H1 (cell line): ENCODE data around the gene VWCE. TPM values are rescaled to one million over a fixed set of nuclear protein-coding genes. Genes with fewer than 3 reads are reported as not detected.

ENCODE experiments used
- CTCF ChIA-PET: fragments of 300-600 bp; sonication (Branson Sonifier 250); formaldehyde crosslinking; loops from one replicate; lab custom pipeline; 2021; ENCODE audit not compliant: partially characterized antibody; lab: Charles Lee
- POLR2A ChIA-PET: fragments of 300-600 bp; sonication (Branson Sonifier 250); formaldehyde crosslinking; loops from one replicate; lab custom pipeline; 2021; ENCODE audit warnings: inconsistent platforms; ENCODE audit not compliant: partially characterized antibody; lab: Charles Lee
- DNase-seq, 2 experiments: peaks; one replicate each; pipeline versions ENCODE4 v3.0.0 to v3.0.0-alpha.2; 2010 to 2022; ENCODE audit warnings: low spot score in 2 of 2, low read depth in 1 of 2, mixed read lengths in 1 of 2
- FAIRE-seq: peaks from 2 replicates; lab custom pipeline; 2011; peaks lifted over from hg19 to GRCh38; lab: Jason Lieb, UNC
- H2AFZ ChIP-seq: 2 replicates; pipeline ENCODE4 v1.8.1; 2012; ENCODE audit warnings: low read length, inconsistent platforms
- H2AK5ac ChIP-seq: 2 replicates; pipeline ENCODE4 v1.6.1; 2013; ENCODE audit warnings: low read depth, low read length
- H2BK120ac ChIP-seq: replicated peaks from 2 replicates; pipeline ENCODE3; 2013; ENCODE audit warnings: low read depth, low read length, inconsistent platforms
- H2BK12ac ChIP-seq: 2 replicates; pipeline ENCODE4 v1.6.1; 2013; ENCODE audit warnings: low read depth, low read length
- H2BK15ac ChIP-seq: 2 replicates; pipeline ENCODE4 v1.6.1; 2013; ENCODE audit warnings: low read length
- H2BK20ac ChIP-seq: 2 replicates; pipeline ENCODE4 v1.6.1; 2013; ENCODE audit warnings: low read length
- H2BK5ac ChIP-seq: 2 replicates; pipeline ENCODE4 v1.6.1; 2013; ENCODE audit warnings: low read depth, low read length
- H3K14ac ChIP-seq: 2 replicates; pipeline ENCODE4 v1.6.1; 2013; ENCODE audit warnings: inconsistent platforms; ENCODE audit not compliant: insufficient read length
- H3K18ac ChIP-seq: 2 replicates; pipeline ENCODE4 v1.6.1; 2013; ENCODE audit warnings: low read length; ENCODE audit errors: extremely low read depth
- H3K23ac ChIP-seq: 2 replicates; pipeline ENCODE4 v1.6.1; 2013; ENCODE audit warnings: inconsistent platforms; ENCODE audit not compliant: insufficient read length
- H3K23me2 ChIP-seq: 2 replicates; pipeline ENCODE4 v1.6.1; 2013; ENCODE audit warnings: low read depth, low read length
- H3K27ac ChIP-seq: 2 replicates; pipeline ENCODE4 v1.6.1; 2011; ENCODE audit warnings: low read depth, low read length, inconsistent platforms
- H3K27me3 ChIP-seq, 4 experiments: replicated peaks in 1 of 4; 1 replicate in 1 of 4; 2 replicates in 3 of 4; pipeline versions ENCODE4 v1.6.1 to v1.8.1; 2011 to 2013; ENCODE audit warnings: low read length in 3 of 4, mild to moderate bottlenecking in 3 of 4, inconsistent platforms in 2 of 4, mixed read lengths in 2 of 4, moderate library complexity in 1 of 4; ENCODE audit not compliant: control insufficient read depth in 3 of 4, insufficient read depth in 3 of 4; ENCODE audit errors: extremely low read depth in 1 of 4
- H3K36me3 ChIP-seq, 4 experiments: 2 replicates each; pipeline versions ENCODE4 v1.6.1 to v1.8.1; 2011 to 2013; ENCODE audit warnings: mild to moderate bottlenecking in 4 of 4, low read length in 3 of 4, moderate library complexity in 2 of 4, control low read depth in 1 of 4, inconsistent platforms in 1 of 4; ENCODE audit not compliant: insufficient read depth in 4 of 4, control insufficient read depth in 2 of 4
- H3K4ac ChIP-seq: replicated peaks from 2 replicates; pipeline ENCODE3; 2013; ENCODE audit warnings: low read length, low read depth, mixed read lengths, inconsistent platforms; ENCODE audit not compliant: insufficient read length
- H3K4me1 ChIP-seq, 4 experiments: replicated peaks in 1 of 4; 1 replicate in 1 of 4; 2 replicates in 3 of 4; pipeline versions ENCODE4 v1.6.1 to v1.8.1; 2011 to 2013; ENCODE audit warnings: low read length in 3 of 4, inconsistent platforms in 2 of 4, mixed read lengths in 1 of 4; ENCODE audit not compliant: insufficient read depth in 4 of 4, control insufficient read depth in 3 of 4
- H3K4me2 ChIP-seq, 2 experiments: 2 replicates each; pipeline versions ENCODE4 v1.6.1 to v1.8.1; 2011 to 2013; ENCODE audit warnings: low read depth in 2 of 2, low read length in 2 of 2, control low read depth in 1 of 2, inconsistent platforms in 1 of 2, mild to moderate bottlenecking in 1 of 2; ENCODE audit not compliant: insufficient read depth in 1 of 2
- H3K4me3 ChIP-seq, 4 experiments: fragments of 200-600, 300-600 bp in 1 of 4; sonication (generic), shearing (Covaris generic), sonication (Bioruptor Twin) in 1 of 4; 2 replicates each; pipeline versions ENCODE4 v1.5.1 to v1.8.1; 2011 to 2016; ENCODE audit warnings: low read length in 4 of 4, low read depth in 3 of 4, control low read depth in 2 of 4, inconsistent platforms in 2 of 4, mild to moderate bottlenecking in 2 of 4, mixed read lengths in 1 of 4, moderate library complexity in 1 of 4; ENCODE audit not compliant: insufficient read depth in 2 of 4; ENCODE audit errors: extremely low read depth in 1 of 4
- H3K56ac ChIP-seq: replicated peaks from 2 replicates; pipeline ENCODE3; 2013; ENCODE audit warnings: low read depth, mild to moderate bottlenecking, mixed read lengths, low read length, inconsistent platforms; ENCODE audit not compliant: insufficient read length
- H3K79me1 ChIP-seq: 2 replicates; pipeline ENCODE4 v1.6.1; 2013; ENCODE audit warnings: low read depth, low read length, control low read depth
- H3K79me2 ChIP-seq, 2 experiments: 2 replicates each; pipeline versions ENCODE4 v1.6.1 to v1.8.1; 2012 to 2013; ENCODE audit warnings: low read length in 2 of 2, mild to moderate bottlenecking in 2 of 2, inconsistent platforms in 1 of 2; ENCODE audit not compliant: insufficient read depth in 2 of 2, control insufficient read depth in 1 of 2
- H3K9ac ChIP-seq, 4 experiments: replicated peaks in 1 of 4; 1 replicate in 1 of 4; 2 replicates in 3 of 4; pipeline versions ENCODE4 v1.6.1 to v1.8.1; 2011 to 2013; ENCODE audit warnings: low read depth in 3 of 4, low read length in 3 of 4, control low read depth in 2 of 4, mild to moderate bottlenecking in 2 of 4, moderate library complexity in 2 of 4, inconsistent platforms in 1 of 4; ENCODE audit errors: extremely low read depth in 1 of 4
- H3K9me3 ChIP-seq, 2 experiments: 2 replicates each; pipeline versions ENCODE4 v1.6.1 to v1.8.1; 2012 to 2013; ENCODE audit warnings: mild to moderate bottlenecking in 2 of 2, moderate library complexity in 2 of 2, control low read depth in 1 of 2, inconsistent platforms in 1 of 2, low read depth in 1 of 2, low read length in 1 of 2, mixed read lengths in 1 of 2; ENCODE audit not compliant: insufficient read depth in 2 of 2
- H4K20me1 ChIP-seq, 2 experiments: replicated peaks in 1 of 2; 2 replicates each; pipeline versions ENCODE3 to v1.8.1; 2011 to 2013; ENCODE audit warnings: inconsistent platforms in 2 of 2, low read length in 2 of 2, mild to moderate bottlenecking in 1 of 2; ENCODE audit not compliant: insufficient read depth in 2 of 2, control insufficient read depth in 1 of 2
- H4K5ac ChIP-seq: 2 replicates; pipeline ENCODE4 v1.6.1; 2013; ENCODE audit warnings: low read length, low read depth, mixed read lengths, inconsistent platforms; ENCODE audit not compliant: insufficient read length
- H4K8ac ChIP-seq: 2 replicates; pipeline ENCODE4 v1.8.0; 2013; ENCODE audit warnings: mild to moderate bottlenecking, moderate library complexity, low read length, inconsistent platforms; ENCODE audit not compliant: insufficient read depth; ENCODE audit errors: extremely low read depth
- H4K91ac ChIP-seq: replicated peaks from 2 replicates; pipeline ENCODE3; 2013; ENCODE audit warnings: low read length, mixed read lengths, inconsistent platforms; ENCODE audit not compliant: insufficient read length
- ATF2 ChIP-seq: IDR thresholded peaks from 2 replicates; pipeline ENCODE4 v1.6.1; 2012; ENCODE audit warnings: low read length, inconsistent platforms
- POLR2AphosphoS5 ChIP-seq: IDR thresholded peaks from 2 replicates; pipeline ENCODE4 v1.6.1; 2011; ENCODE audit warnings: low read depth, low read length
- WGBS, 2 experiments: shearing (Covaris generic) in 1 of 2; methylation state at CpG; one replicate each; pipeline versions ENCODE4 v1.1.6 to v1.1.7; 2013 to 2015; ENCODE audit warnings: low lambda C conversion rate in 2 of 2, mixed read lengths in 2 of 2, inconsistent platforms in 1 of 2, low coverage in 1 of 2, missing lambda C conversion rate in 1 of 2; ENCODE audit not compliant: insufficient replicate concordance in 2 of 2, insufficient coverage in 1 of 2, insufficient read length in 1 of 2; ENCODE audit errors: extremely low coverage in 1 of 2, missing lambda C conversion rate in 1 of 2; 5-methylcytosine and 5-hydroxymethylcytosine counted together
- polyA plus RNA-seq, 7 experiments: library from polyadenylated mRNA; depleted of rRNA in 3 of 7; stranded (reverse) in 5 of 7; unstranded in 2 of 7; fragments of >200 nt in 5 of 7; fragments of 200-250 nt in 2 of 7; gene quantifications; 1 replicate in 5 of 7; 2 replicates in 1 of 7; 4 replicates in 1 of 7; pipeline versions ENCODE4 v1.2.1 to v1.2.3, GENCODE V29; 2011 to 2013; ENCODE audit warnings: missing spikeins in 2 of 7, mixed read lengths in 2 of 7
- total RNA-seq: library from RNA; stranded (reverse); fragmentation: NEBNext Ultra II Directional; extraction: Animal tissue kit (Norgen Biotek cat#: 25700); gene quantifications from 2 replicates; pipeline ENCODE4 v1.2.1, GENCODE V29; 2021

Gene VWCE
- total and polyA plus RNA-seq, 2 of the 8 experiments (the other 6 are each of a cell fraction or from before 2014, with no cell fraction given), result 9.5 to 12.3 TPM

- FAIRE-seq, result no peak
- TF ChIP-seq ATF2 (no peak), POLR2AphosphoS5 (no peak)
These were observed 11.1 kb upstream of the VWCE start for GRCh38 chr11:61306221-61306620.

More at GRCh38 chr11:61306221-61306620, 11.1 kb upstream of the VWCE start:
- Histone ChIP-seq H4K8ac (no peak overlapping the region), H3K9me3 (no peaks in the 10 kb centered on the region), H2BK120ac (no peak overlapping the region), H3K27me3 (no peaks in the 10 kb centered on the region), H2BK15ac (no peak overlapping the region), H3K79me2 (no peaks in the 10 kb centered on the region), H3K4me1 (no peaks in the 10 kb centered on the region), H2BK5ac (no peak overlapping the region), H3K9ac (no peak overlapping the region), H2AFZ (no peak overlapping the region), H2BK12ac (no peak overlapping the region), H3K23ac (no peak overlapping the region), H2BK20ac (no peak overlapping the region), H3K18ac (no peak overlapping the region), H3K4me2 (no peak overlapping the region), H3K4me3 (no peak overlapping the region), H3K36me3 (peaks cover 65 to 90% (median 85%) of the 10 kb centered on the region in 4 experiments), H4K20me1 (peaks cover 4 to 6% of the 10 kb centered on the region in 2 experiments), H3K27ac (no peak overlapping the region), H4K5ac (no peak overlapping the region), H3K4ac (no peak overlapping the region), H3K56ac (no peak overlapping the region), H2AK5ac (no peak overlapping the region), H3K79me1 (no peaks in the 10 kb centered on the region; the same call in 1 of the 2 replicates), H4K91ac (no peak overlapping the region), H3K14ac (no peak overlapping the region), H3K23me2 (no peaks in the 10 kb centered on the region; the same call in 1 of the 2 replicates)
- DNase-seq, result no peak
- 94% methylated on average over 1 of the region's 1 CpG; no CpG with 5 or more reads in 1 of the 2 experiments for WGBS, 2 experiments
- ChIA-PET CTCF (interaction anchor here (1.9 kb wide), 1 partner anchor 10 kb away, joined by 5 read pairs; no protein-coding TSS in a partner anchor), POLR2A (interaction anchor here (0.9 to 1.6 kb wide), 3 partner anchors 9 to 91 kb away, joined by 3 to 5 read pairs (median 4); no protein-coding TSS in a partner anchor)
